HEK293 (cell line): ENCODE results near the gene TIGD3.

Experiments
- CTCF ChIA-PET: fragments of 350-600 bp; formaldehyde crosslinking; extraction: SDS; loops from one replicate; lab custom pipeline; 2021; ENCODE audit warnings: antibody characterized with exemption; lab: Yijun Ruan, JAX
- POLR2A ChIA-PET: fragments of 300-600 bp; formaldehyde crosslinking; extraction: SDS; loops from one replicate; lab custom pipeline; 2020; ENCODE audit warnings: antibody characterized with exemption, inconsistent platforms; lab: Yijun Ruan, JAX
- H3K27ac ChIP-seq: fragments of 200-500 bp; sonication (Bioruptor generic); 2 replicates; pipeline ENCODE4 v1.5.1; 2014; ENCODE audit warnings: low read depth, low read length, control low read depth, inconsistent platforms; ENCODE audit errors: extremely low read depth
- H3K36me3 ChIP-seq, 2 experiments: fragments of 200-500 bp in 1 of 2; sonication (Bioruptor generic) in 1 of 2; 1 replicate in 1 of 2; 2 replicates in 1 of 2; pipeline ENCODE4 v1.5.1; 2014 to 2017; ENCODE audit warnings: inconsistent platforms in 2 of 2, low read length in 2 of 2; ENCODE audit not compliant: control insufficient read depth in 2 of 2, insufficient read depth in 1 of 2
- H3K4me1 ChIP-seq: fragments of 200-500 bp; sonication (Bioruptor generic); 2 replicates; pipeline ENCODE4 v1.5.1; 2014; ENCODE audit warnings: mild to moderate bottlenecking, low read length, inconsistent platforms; ENCODE audit not compliant: control insufficient read depth, insufficient read depth
- H3K4me3 ChIP-seq: 2 replicates; pipeline ENCODE4 v1.5.1; 2011; ENCODE audit warnings: low read depth, mild to moderate bottlenecking, control low read depth, low read length, moderate library complexity
- H3K9me3 ChIP-seq: fragments of 200-500 bp; sonication (Bioruptor generic); 2 replicates; pipeline ENCODE4 v1.5.1; 2014; ENCODE audit warnings: low read depth, low read length, inconsistent platforms; ENCODE audit not compliant: control insufficient read depth, insufficient read depth
- ZBTB8A ChIP-seq: fragments of 450-650 bp; formaldehyde crosslinking; IDR thresholded peaks from 2 replicates; pipeline ENCODE4 v1.5.1; 2016; ENCODE audit warnings: missing biosample characterization, missing genetic modification characterization
- ZFP3 ChIP-seq: fragments of 450-650 bp; formaldehyde crosslinking; IDR thresholded peaks from 2 replicates; pipeline ENCODE4 v1.5.1; 2016; ENCODE audit warnings: low read depth, missing biosample characterization, missing genetic modification characterization
- ZNF114 ChIP-seq: fragments of 450-650 bp; formaldehyde crosslinking; IDR thresholded peaks from 2 replicates; pipeline ENCODE4 v1.5.0; 2017; ENCODE audit warnings: missing biosample characterization, missing genetic modification characterization
- ZNF221 ChIP-seq: fragments of 450-650 bp; formaldehyde crosslinking; IDR thresholded peaks from 2 replicates; pipeline ENCODE4 v1.5.1; 2017; ENCODE audit warnings: missing biosample characterization, missing genetic modification characterization, borderline replicate concordance
- ZNF423 ChIP-seq: fragments of 450-650 bp; formaldehyde crosslinking; IDR thresholded peaks from 2 replicates; pipeline ENCODE4 v1.5.1; 2016; ENCODE audit warnings: missing biosample characterization, missing genetic modification characterization
- ZNF501 ChIP-seq: fragments of 450-650 bp; formaldehyde crosslinking; IDR thresholded peaks from 2 replicates; pipeline ENCODE4 v1.5.1; 2016; ENCODE audit warnings: missing biosample characterization, missing genetic modification characterization
- ZNF600 ChIP-seq: fragments of 450-650 bp; formaldehyde crosslinking; IDR thresholded peaks from 2 replicates; pipeline ENCODE4 v1.5.1; 2016; ENCODE audit warnings: missing biosample characterization, missing genetic modification characterization
- TF ChIP-seq, protein P1 (sequence below): fragments of 450-650 bp; formaldehyde crosslinking; IDR thresholded peaks from 2 replicates; pipeline ENCODE4 v1.5.1; 2016; ENCODE audit warnings: missing biosample characterization, missing genetic modification characterization
- TF ChIP-seq, protein P2 (sequence below): fragments of 450-650 bp; formaldehyde crosslinking; IDR thresholded peaks from 2 replicates; pipeline ENCODE4 v1.5.1; 2017; ENCODE audit warnings: missing biosample characterization, missing genetic modification characterization
- TF ChIP-seq, protein P3 (sequence below): fragments of 450-650 bp; formaldehyde crosslinking; IDR thresholded peaks from 2 replicates; pipeline ENCODE4; 2016; ENCODE audit warnings: missing biosample characterization, missing genetic modification characterization
- TF ChIP-seq, protein P4 (sequence below): fragments of 450-650 bp; formaldehyde crosslinking; IDR thresholded peaks from 2 replicates; pipeline ENCODE4 v1.5.1; 2016; ENCODE audit warnings: missing biosample characterization, missing genetic modification characterization
- TF ChIP-seq, protein P5 (sequence below): fragments of 450-650 bp; formaldehyde crosslinking; IDR thresholded peaks from 2 replicates; pipeline ENCODE4 v1.5.1; 2016; ENCODE audit warnings: missing biosample characterization, missing genetic modification characterization

The TIGD3 gene

DNA sequence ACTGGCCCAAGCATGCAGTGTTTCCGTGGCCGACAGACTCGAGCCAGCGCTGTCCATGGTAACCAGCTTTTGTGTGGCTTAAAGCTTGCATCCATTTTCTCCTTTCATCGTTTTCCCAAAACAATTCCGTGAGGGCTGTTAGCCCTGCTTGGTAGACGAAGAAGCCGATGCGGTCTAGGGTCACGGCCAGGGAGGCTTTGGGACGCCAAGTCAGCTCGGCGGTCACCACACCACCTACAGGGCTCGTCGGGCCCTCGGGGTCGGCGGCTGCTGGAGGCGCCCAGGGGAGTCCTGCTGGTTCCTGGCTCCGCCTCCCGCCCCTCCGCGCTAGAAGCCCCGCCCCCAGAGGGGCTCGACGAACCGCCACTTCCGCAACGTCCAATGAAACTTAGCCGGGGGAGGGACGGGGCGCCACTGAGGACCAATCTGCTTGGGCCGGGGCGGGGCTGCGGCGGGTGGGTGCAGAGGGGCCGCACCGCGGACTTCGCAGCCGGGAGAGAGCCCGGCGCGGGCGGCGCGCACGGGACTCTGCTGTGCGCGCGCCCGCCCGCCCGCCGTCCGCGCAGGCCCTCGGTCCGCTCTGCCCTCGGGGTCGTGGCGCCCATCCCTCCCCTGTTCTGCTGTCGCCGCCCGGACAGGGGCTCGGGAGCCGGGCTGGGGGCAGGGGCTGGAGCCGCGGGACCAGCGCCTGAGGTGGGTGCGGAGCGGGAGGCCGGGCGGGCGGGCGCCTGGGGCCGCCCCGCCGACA, at the start of gene TIGD3 (continued):
- TF ChIP-seq, protein P1, sequence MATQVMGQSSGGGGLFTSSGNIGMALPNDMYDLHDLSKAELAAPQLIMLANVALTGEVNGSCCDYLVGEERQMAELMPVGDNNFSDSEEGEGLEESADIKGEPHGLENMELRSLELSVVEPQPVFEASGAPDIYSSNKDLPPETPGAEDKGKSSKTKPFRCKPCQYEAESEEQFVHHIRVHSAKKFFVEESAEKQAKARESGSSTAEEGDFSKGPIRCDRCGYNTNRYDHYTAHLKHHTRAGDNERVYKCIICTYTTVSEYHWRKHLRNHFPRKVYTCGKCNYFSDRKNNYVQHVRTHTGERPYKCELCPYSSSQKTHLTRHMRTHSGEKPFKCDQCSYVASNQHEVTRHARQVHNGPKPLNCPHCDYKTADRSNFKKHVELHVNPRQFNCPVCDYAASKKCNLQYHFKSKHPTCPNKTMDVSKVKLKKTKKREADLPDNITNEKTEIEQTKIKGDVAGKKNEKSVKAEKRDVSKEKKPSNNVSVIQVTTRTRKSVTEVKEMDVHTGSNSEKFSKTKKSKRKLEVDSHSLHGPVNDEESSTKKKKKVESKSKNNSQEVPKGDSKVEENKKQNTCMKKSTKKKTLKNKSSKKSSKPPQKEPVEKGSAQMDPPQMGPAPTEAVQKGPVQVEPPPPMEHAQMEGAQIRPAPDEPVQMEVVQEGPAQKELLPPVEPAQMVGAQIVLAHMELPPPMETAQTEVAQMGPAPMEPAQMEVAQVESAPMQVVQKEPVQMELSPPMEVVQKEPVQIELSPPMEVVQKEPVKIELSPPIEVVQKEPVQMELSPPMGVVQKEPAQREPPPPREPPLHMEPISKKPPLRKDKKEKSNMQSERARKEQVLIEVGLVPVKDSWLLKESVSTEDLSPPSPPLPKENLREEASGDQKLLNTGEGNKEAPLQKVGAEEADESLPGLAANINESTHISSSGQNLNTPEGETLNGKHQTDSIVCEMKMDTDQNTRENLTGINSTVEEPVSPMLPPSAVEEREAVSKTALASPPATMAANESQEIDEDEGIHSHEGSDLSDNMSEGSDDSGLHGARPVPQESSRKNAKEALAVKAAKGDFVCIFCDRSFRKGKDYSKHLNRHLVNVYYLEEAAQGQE (tag by site-specific recombination), result peak; percentile 99
- TF ChIP-seq, protein P2, sequence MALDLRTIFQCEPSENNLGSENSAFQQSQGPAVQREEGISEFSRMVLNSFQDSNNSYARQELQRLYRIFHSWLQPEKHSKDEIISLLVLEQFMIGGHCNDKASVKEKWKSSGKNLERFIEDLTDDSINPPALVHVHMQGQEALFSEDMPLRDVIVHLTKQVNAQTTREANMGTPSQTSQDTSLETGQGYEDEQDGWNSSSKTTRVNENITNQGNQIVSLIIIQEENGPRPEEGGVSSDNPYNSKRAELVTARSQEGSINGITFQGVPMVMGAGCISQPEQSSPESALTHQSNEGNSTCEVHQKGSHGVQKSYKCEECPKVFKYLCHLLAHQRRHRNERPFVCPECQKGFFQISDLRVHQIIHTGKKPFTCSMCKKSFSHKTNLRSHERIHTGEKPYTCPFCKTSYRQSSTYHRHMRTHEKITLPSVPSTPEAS, result no peak
- TF ChIP-seq, protein P3, sequence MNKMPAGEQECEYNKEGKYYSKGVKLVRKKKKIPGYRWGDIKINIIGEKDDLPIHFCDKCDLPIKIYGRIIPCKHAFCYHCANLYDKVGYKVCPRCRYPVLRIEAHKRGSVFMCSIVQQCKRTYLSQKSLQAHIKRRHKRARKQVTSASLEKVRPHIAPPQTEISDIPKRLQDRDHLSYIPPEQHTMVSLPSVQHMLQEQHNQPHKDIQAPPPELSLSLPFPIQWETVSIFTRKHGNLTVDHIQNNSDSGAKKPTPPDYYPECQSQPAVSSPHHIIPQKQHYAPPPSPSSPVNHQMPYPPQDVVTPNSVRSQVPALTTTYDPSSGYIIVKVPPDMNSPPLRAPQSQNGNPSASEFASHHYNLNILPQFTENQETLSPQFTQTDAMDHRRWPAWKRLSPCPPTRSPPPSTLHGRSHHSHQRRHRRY (tag by site-specific recombination), result no peak
- TF ChIP-seq ZBTB8A (tag by site-specific recombination), result peak; percentile 55; the same call in 1 of the 2 replicates

DNA sequence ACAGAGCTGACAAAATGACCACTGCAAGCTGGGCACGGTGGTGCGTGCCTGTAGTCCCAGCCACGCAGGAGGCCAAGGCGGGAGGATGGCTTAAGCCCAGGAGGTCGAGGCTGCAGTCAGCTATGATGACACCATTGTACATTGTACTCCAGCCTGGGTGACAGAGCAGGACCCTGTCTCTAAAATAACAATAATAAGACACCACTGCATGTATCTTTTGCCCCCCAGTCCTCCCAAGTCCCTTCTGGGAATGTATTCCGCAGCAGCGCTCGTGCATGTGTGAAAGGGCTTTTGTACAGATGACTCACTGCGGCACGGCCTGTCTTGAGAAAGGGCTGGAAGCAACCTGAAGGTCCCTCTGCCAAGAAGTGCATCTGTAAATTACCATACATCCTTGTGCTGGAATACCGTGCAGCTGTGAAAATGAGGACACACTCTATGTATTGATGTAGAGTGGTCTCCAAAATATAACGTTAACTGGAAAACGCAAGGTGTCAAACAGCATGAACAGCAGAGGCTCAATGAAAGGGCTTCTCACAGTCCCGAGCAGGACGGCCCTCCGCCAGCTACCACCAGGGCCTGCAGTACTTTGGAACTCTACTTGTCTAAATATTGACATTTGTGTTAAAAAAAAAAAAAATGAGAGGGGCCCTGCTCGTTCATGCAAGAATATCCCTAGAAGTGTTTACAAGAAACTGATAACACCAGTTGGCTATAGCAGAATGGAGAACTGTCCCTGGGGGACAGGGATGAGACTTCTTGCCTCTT, 48.9 kb upstream of the TIGD3 start:
- Histone ChIP-seq H3K36me3 (peaks cover 0 to 38% of the 10 kb centered on the region in 2 experiments; a peak in 2 of 3 replicates), H3K27ac (peak overlapping the region; percentile 0; the same call in 1 of the 2 replicates), H3K9me3 (no peaks in the 10 kb centered on the region), H3K4me3 (no peak overlapping the region), H3K4me1 (0 out of 2 replicates have a peak, but pooled peaks cover 3% of the 10 kb centered on the region)
- POLR2A ChIA-PET, result interaction anchor here (0.7 to 0.8 kb wide), 2 partner anchors 9 to 40 kb away, joined by 3 read pairs; partner anchors contain the start of gene CDC42EP2
- CTCF ChIA-PET, result interaction anchor here (0.6 to 2.4 kb wide), 4 partner anchors 10 to 406 kb away, joined by 3 to 6 read pairs (median 4); no protein-coding TSS in a partner anchor
- TF ChIP-seq ZNF501 (no peak), ZNF600 (tag by site-specific recombination) (peak; percentile 74)

DNA sequence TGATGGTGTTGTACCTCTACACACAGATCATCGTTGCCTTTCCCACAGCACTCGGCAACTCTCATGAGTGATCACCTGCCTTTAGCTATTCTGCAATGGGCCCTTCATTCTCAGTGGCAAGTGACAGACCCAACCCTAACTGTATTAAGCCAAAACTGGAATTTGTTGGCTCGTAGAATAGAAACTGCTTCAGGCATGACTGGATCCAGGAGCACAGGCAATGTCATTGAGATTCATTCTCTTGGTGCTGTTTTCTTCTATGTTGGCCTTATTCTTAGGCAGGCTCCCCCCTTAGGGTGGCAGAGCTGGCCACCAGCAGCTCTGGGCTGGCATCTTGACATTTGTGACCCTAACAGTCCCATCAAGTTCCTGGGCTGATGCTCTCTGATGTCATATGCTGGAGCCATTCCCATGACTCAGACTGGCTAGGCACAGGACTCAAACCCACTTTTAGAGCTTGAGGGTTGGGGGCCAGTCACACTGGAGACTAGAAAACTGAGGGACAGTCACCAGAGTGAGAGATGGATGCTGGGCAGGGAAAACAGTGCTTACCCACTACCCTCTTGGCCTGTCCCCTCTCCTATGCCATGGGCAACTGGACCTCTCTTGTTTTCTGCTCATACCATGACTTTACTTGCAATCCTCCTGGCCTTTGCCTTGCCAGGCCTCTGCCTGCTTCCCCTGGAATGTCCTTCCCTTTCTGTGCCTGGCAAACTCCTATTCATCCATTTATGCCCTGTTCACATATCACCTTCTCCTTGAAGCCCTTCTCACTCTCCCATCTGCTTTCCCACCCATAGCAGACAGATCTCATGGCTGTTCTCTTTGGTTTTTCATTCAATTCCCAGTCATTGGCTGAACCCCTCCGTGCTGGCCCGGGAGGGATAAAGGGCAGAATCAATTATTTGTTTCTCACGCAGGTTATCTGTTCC, 47.0 kb upstream of the TIGD3 start:
- Histone ChIP-seq H3K4me1 (0 out of 2 replicates have a peak, but pooled peaks cover 3% of the 10 kb centered on the region), H3K36me3 (peaks cover 0 to 21% of the 10 kb centered on the region in 2 experiments; a peak in 2 of 3 replicates), H3K9me3 (no peaks in the 10 kb centered on the region), H3K27ac (no peak overlapping the region), H3K4me3 (no peak overlapping the region)
- POLR2A ChIA-PET, result no interaction called here
- CTCF ChIA-PET, result interaction anchor here (0.6 to 1.0 kb wide), 3 partner anchors 8 to 129 kb away, joined by 3 to 5 read pairs (median 3); no protein-coding TSS in a partner anchor
- TF ChIP-seq ZFP3 (tag by site-specific recombination), result peak; percentile 87
- TF ChIP-seq ZNF221 (tag by site-specific recombination), result no peak
- TF ChIP-seq ZNF423 (tag by site-specific recombination), result no peak
- TF ChIP-seq, protein P4, sequence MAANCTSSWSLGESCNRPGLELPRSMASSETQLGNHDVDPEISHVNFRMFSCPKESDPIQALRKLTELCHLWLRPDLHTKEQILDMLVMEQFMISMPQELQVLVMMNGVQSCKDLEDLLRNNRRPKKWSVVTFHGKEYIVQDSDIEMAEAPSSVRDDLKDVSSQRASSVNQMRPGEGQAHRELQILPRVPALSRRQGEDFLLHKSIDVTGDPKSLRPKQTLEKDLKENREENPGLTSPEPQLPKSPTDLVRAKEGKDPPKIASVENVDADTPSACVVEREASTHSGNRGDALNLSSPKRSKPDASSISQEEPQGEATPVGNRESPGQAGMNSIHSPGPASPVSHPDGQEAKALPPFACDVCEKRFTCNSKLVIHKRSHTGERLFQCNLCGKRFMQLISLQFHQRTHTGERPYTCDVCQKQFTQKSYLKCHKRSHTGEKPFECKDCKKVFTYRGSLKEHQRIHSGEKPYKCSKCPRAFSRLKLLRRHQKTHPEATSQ (tag by site-specific recombination), result no peak
- TF ChIP-seq ZNF114 (tag by site-specific recombination), result no peak
- TF ChIP-seq, protein P5, sequence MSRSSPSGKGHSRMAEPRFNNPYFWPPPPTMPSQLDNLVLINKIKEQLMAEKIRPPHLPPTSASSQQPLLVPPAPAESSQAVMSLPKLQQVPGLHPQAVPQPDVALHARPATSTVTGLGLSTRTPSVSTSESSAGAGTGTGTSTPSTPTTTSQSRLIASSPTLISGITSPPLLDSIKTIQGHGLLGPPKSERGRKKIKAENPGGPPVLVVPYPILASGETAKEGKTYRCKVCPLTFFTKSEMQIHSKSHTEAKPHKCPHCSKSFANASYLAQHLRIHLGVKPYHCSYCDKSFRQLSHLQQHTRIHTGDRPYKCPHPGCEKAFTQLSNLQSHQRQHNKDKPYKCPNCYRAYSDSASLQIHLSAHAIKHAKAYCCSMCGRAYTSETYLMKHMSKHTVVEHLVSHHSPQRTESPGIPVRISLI, result no peak
